ENCODE results near the gene SMARCAL1. TPM values are rescaled to one million over a fixed set of nuclear protein-coding genes. Genes with fewer than 3 reads are reported as not detected.
A peak's percentile ranks its signal among the peaks of the same experiment; 100 is the strongest.

SMARCAL1 gene
- total RNA-seq, 1 experiment from 2014 or later: 20.9 TPM

- TF ChIP-seq AFF4 (CRISPR knock-in tag; IDR thresholded peaks at IDR 0.05; ENCODE audit: borderline replicate concordance) (no peak), ZNF263 (CRISPR knock-in tag; IDR thresholded peaks at IDR 0.05; ENCODE audit: low read depth) (no peak), ZNF317 (CRISPR knock-in tag; IDR thresholded peaks at IDR 0.05; ENCODE audit: borderline replicate concordance, low read depth) (no peak)
- TF ChIP-seq, protein P1, sequence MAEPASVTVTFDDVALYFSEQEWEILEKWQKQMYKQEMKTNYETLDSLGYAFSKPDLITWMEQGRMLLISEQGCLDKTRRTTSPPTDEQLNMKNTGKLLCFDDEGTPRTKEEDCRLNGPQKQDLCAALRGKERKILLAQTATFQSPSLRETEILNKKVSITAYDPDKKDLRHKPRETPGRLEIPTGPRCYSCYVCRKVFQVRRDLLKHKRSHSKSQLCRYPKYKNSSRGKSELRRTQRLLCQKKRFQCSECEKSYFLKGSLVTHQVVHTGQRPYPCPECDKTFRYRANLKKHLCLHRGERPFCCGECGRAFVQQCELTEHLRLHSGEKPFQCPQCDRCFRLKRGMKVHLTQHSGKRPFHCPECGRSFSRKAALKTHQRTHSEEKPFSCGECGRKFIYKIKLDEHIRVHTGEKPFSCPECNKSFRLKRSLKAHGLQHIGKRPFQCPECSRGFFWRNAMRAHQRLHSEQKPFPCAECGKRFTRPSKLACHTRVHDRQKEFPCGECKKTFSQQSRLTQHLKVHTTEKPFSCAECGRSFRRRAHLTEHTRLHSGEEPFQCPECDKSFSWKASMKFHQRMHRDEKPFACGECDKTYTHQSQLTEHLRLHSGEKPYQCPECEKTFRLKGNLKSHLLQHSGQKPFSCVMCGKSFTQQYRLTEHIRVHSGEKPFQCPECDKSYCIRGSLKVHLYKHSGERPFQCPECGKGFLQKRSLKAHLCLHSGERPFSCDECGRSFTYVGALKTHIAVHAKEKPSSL (CRISPR knock-in tag; conservative IDR thresholded peaks at IDR 0.05): no peak
Measured at GRCh38 chr2:216391401-216391800, 20.9 kb upstream of the SMARCAL1 start (continued).

DNA sequence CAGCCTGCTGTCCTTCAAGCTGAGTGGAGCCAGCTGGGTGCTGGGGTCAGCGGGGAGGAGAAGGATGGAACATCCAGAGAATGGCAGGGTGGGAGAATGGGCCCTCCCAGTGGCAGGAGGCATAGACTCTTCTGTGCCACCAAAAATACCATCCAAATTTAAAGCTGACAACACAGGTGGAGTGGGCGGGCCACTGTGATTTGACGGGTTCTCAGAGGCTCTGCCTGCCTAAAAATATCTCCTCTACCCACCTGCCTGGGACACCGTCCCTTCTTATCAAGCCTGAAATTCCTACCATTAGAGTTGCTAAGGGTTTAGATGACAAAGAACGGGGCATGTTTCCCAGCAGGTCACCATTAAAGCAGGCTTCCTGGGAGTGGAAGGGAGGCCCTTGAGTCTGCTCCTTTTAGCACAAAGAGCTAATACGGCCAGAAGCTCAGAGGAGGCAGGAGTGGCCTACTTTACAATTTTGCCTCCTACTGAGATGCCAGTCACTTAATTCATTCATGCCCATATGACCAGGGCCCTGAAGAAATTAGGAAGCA, 20.2 kb upstream of the SMARCAL1 start:
- TF ChIP-seq AFF4 (CRISPR knock-in tag; IDR thresholded peaks at IDR 0.05; ENCODE audit: borderline replicate concordance): no peak
- TF ChIP-seq, protein P2, sequence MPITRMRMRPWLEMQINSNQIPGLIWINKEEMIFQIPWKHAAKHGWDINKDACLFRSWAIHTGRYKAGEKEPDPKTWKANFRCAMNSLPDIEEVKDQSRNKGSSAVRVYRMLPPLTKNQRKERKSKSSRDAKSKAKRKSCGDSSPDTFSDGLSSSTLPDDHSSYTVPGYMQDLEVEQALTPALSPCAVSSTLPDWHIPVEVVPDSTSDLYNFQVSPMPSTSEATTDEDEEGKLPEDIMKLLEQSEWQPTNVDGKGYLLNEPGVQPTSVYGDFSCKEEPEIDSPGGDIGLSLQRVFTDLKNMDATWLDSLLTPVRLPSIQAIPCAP (CRISPR knock-in tag; IDR thresholded peaks at IDR 0.05): no peak
- TF ChIP-seq OVOL2 (CRISPR knock-in tag; IDR thresholded peaks at IDR 0.05; ENCODE audit: borderline replicate concordance): no peak
- TF ChIP-seq E2F5 (CRISPR knock-in tag; IDR thresholded peaks at IDR 0.05): no peak
- TF ChIP-seq, protein P1 (CRISPR knock-in tag; conservative IDR thresholded peaks at IDR 0.05): no peak
- no peak for TF ChIP-seq HMGA2 (CRISPR knock-in tag; IDR thresholded peaks at IDR 0.05)
- no peak for TF ChIP-seq AR (CRISPR knock-in tag; IDR thresholded peaks at IDR 0.05)
- TF ChIP-seq RELA (CRISPR knock-in tag; IDR thresholded peaks at IDR 0.05; ENCODE audit: borderline replicate concordance): no peak
- CTCF ChIA-PET: interaction anchor here (1.2 to 1.5 kb wide), 2 partner anchors 11 to 13 kb away, joined by 4 to 5 read pairs; no protein-coding TSS in a partner anchor

More for the DNA sequence above, 20.2 kb upstream of the SMARCAL1 start:
- Mint-ChIP-seq H3K9me3 (no peaks in the 10 kb centered on the region), H3K36me3 (no peaks in the 10 kb centered on the region), H3K4me1 (peaks cover 7% of the 10 kb centered on the region; the same call in 1 of the 2 replicates), H3K4me3 (no peak overlapping the region), H3K27me3 (ENCODE audit: low read depth) (no peaks in the 10 kb centered on the region; the same call in 1 of the 2 replicates), H3K27ac (no peak overlapping the region)
- peak; percentile 67 for ATAC-seq
- POLR2A ChIA-PET: no interaction called here
- no peak for DNase-seq (ENCODE audit: low spot score)
